Nephron progenitor cell (in vitro differentiated cells): ENCODE measurements around the gene IL3RA.
"Not testable (repeated sequence)": the region's sequence is repeated elsewhere in the genome, so short reads cannot be mapped to it uniquely, and the experiment has no call there.

Source experiments
- DNase-seq: peaks from one replicate; pipeline ENCODE4 v3.0.0; 2021
- H3K27ac Mint-ChIP-seq: 2 replicates; pipeline ENCODE4 v1.8.0; 2021; ENCODE audit warnings: mild to moderate bottlenecking, moderate library complexity, mixed read lengths
- H3K27me3 Mint-ChIP-seq: 2 replicates; pipeline ENCODE4 v1.8.0; 2021; ENCODE audit warnings: mild to moderate bottlenecking, low read depth, mixed read lengths; ENCODE audit not compliant: poor library complexity
- H3K36me3 Mint-ChIP-seq: 2 replicates; pipeline ENCODE4 v1.8.0; 2021; ENCODE audit warnings: low read depth, mixed read lengths
- H3K4me1 Mint-ChIP-seq: 2 replicates; pipeline ENCODE4 v1.8.0; 2021; ENCODE audit warnings: mixed read lengths
- H3K4me3 Mint-ChIP-seq: 2 replicates; pipeline ENCODE4 v1.8.0; 2021; ENCODE audit warnings: mild to moderate bottlenecking, moderate library complexity, mixed read lengths
- H3K9me3 Mint-ChIP-seq: 2 replicates; pipeline ENCODE4 v1.8.0; 2021; ENCODE audit warnings: mild to moderate bottlenecking, moderate library complexity, mixed read lengths
- TF ChIP-seq, protein P1 (sequence below): fragments of 200-600 bp; sonication (generic); IDR thresholded peaks from 2 replicates; pipeline ENCODE4 v1.5.0; 2021; ENCODE audit warnings: antibody characterized with exemption

IL3RA gene

DNA sequence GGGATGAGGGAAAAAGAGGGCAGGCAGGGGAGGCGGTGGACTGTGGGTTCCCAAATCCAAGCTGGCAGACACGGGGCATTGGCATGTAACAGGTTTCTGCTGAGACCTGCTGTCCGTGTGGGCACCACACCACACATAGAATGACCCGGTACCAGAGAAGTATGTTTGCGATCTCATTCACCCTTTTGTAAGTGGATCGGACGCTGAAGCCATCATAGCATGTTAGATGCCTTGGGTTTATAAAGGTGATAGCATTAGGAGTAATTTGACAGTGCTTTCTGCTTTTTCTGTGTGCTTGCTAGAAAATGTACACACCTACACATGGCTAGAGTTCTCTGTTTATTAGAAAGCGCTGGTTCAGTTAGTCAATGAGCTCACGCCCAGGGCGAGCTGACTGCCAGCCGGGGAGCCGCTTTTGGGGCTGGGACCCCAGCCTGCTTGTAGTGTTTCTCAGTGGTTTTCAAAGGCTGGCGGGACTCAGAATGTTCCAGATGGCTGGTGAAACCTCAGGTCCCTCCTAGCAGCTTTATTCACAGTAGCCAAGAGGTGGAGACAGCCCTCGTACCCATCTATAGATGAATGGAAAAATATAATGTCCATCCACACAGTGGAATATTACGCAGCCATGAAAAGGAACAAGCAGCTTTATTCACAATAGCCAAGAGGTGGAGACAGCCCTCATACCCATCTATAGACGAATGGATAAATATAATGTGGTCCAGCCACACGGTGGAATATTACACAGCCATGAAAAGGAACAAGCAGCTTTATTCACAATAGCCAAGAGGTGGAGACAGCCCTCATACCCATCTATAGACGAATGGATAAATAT is 579 bp downstream of the IL3RA start:
- DNase-seq, result no peak
- no peaks in the 10 kb centered on the region for H3K27me3 Mint-ChIP-seq
- H3K4me3 Mint-ChIP-seq, result no peak overlapping the region
- H3K4me1 Mint-ChIP-seq, result peaks cover 10% of the 10 kb centered on the region
- TF ChIP-seq, protein P1, sequence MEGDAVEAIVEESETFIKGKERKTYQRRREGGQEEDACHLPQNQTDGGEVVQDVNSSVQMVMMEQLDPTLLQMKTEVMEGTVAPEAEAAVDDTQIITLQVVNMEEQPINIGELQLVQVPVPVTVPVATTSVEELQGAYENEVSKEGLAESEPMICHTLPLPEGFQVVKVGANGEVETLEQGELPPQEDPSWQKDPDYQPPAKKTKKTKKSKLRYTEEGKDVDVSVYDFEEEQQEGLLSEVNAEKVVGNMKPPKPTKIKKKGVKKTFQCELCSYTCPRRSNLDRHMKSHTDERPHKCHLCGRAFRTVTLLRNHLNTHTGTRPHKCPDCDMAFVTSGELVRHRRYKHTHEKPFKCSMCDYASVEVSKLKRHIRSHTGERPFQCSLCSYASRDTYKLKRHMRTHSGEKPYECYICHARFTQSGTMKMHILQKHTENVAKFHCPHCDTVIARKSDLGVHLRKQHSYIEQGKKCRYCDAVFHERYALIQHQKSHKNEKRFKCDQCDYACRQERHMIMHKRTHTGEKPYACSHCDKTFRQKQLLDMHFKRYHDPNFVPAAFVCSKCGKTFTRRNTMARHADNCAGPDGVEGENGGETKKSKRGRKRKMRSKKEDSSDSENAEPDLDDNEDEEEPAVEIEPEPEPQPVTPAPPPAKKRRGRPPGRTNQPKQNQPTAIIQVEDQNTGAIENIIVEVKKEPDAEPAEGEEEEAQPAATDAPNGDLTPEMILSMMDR, result no peak
- H3K27ac Mint-ChIP-seq, result peak overlapping the region; percentile 11
- peaks cover 31% of the 10 kb centered on the region for H3K9me3 Mint-ChIP-seq
- H3K36me3 Mint-ChIP-seq, result peaks cover 21% of the 10 kb centered on the region

GRCh38 chrX:1341545-1342184 is 5.1 kb downstream of the IL3RA start:
- H3K27ac Mint-ChIP-seq, result no peak overlapping the region
- peaks cover 34% of the 10 kb centered on the region for H3K36me3 Mint-ChIP-seq
- DNase-seq, result no peak
- H3K4me1 Mint-ChIP-seq, result peaks cover 4% of the 10 kb centered on the region
- TF ChIP-seq, protein P1, result no peak
- H3K27me3 Mint-ChIP-seq, result no peaks in the 10 kb centered on the region
- H3K4me3 Mint-ChIP-seq, result no peak overlapping the region
- H3K9me3 Mint-ChIP-seq, result peaks cover 36% of the 10 kb centered on the region

- not testable (repeated sequence) for H3K9me3 Mint-ChIP-seq, H3K4me3 Mint-ChIP-seq, H3K27me3 Mint-ChIP-seq, DNase-seq, H3K4me1 Mint-ChIP-seq, H3K27ac Mint-ChIP-seq
- H3K36me3 Mint-ChIP-seq, result peaks cover 26% of the 10 kb centered on the region
These were observed 13.0 kb downstream of the IL3RA start for GRCh38 chrX:1349606-1350005.

DNA sequence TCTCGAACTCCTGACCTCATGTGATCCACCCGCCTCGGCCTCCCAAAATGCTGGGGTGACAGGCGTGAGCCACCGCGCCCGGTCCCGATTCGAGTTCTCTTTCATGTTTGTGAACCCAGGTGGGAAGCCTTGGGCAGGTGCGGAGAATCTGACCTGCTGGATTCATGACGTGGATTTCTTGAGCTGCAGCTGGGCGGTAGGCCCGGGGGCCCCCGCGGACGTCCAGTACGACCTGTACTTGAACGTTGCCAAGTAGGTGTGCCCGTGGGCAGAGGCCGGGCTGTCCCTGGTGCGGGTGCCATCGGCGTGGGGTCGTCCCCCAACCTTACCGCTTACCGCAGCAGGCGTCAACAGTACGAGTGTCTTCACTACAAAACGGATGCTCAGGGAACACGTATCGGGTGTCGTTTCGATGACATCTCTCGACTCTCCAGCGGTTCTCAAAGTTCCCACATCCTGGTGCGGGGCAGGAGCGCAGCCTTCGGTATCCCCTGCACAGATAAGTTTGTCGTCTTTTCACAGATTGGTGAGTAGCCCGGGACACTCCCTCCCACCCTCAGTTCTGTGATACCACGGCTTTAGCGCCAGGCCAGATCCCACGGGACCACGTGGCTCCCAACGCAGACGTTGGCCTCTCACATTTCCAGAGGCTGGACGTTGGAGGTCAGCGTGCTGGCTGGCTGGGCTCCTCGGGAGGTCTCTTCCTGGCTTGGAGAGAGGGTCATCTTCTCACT is 15.6 kb downstream of the IL3RA start:
- DNase-seq, result no peak
- Mint-ChIP-seq H3K9me3 (no peaks in the 10 kb centered on the region), H3K27ac (no peak overlapping the region), H3K27me3 (no peaks in the 10 kb centered on the region), H3K36me3 (peaks cover 15% of the 10 kb centered on the region), H3K4me3 (no peak overlapping the region), H3K4me1 (peaks cover 15% of the 10 kb centered on the region)
- TF ChIP-seq, protein P1, result no peak

DNA sequence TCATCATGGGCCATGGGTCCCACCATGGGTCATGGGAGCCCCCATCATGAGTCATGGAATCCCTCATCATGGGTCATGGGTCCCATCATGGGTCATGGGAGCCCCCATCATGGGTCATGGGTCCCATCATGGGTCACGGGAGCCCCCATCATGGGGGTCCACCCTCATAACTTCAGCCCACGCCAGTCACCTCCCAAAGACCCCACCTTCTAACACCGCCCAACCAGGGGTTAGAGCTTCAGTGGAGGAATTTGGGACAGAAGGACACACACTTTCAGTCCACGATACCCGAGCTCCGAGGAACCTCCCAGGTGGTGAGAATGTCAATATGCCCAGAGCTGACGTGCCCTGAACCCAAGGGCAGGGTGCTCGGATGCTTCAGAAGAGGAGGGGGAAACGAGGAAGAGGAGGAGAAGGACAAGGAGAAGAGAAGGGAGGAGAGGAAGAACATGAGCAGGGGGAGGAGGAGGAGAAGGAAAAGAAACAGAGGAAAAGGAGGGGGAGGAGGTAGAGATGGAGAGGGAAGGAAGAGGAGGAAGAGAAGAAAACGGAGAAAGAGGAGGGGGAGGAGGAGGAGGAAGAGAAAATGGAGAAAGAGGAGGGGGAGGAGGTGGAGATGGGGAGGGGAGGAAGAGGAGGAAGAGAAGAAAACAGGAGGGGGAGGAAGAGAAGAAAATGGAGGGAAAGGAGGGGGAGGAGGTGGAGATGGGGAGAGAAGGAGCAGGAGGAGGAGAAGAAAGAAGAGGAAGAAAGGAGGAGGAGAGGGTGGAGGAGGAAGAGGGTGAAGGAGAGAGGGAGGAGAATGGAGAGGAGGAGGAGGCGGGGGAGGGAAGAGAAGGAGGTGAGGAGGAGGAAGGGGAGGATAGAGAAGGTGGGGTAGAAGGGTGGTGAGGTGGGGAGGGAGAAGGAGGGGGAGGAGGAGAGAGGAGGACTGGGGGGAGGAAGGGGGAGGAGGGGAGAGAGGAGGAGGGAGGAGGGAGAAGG is 17.7 kb downstream of the IL3RA start:
- Mint-ChIP-seq H3K9me3 (peaks cover 14% of the 10 kb centered on the region), H3K27me3 (no peaks in the 10 kb centered on the region), H3K27ac (no peak overlapping the region), H3K4me1 (peaks cover 15% of the 10 kb centered on the region), H3K4me3 (no peak overlapping the region), H3K36me3 (peaks cover 25% of the 10 kb centered on the region)
- DNase-seq, result no peak
- TF ChIP-seq, protein P1, result no peak
